ENCODE results near the gene KCNK6. TPM values are rescaled to one million over a fixed set of nuclear protein-coding genes. Genes with fewer than 3 reads are reported as not detected.

Gene KCNK6
- total RNA-seq, 1 donor from 2014 or later = 19.0 TPM

DNA sequence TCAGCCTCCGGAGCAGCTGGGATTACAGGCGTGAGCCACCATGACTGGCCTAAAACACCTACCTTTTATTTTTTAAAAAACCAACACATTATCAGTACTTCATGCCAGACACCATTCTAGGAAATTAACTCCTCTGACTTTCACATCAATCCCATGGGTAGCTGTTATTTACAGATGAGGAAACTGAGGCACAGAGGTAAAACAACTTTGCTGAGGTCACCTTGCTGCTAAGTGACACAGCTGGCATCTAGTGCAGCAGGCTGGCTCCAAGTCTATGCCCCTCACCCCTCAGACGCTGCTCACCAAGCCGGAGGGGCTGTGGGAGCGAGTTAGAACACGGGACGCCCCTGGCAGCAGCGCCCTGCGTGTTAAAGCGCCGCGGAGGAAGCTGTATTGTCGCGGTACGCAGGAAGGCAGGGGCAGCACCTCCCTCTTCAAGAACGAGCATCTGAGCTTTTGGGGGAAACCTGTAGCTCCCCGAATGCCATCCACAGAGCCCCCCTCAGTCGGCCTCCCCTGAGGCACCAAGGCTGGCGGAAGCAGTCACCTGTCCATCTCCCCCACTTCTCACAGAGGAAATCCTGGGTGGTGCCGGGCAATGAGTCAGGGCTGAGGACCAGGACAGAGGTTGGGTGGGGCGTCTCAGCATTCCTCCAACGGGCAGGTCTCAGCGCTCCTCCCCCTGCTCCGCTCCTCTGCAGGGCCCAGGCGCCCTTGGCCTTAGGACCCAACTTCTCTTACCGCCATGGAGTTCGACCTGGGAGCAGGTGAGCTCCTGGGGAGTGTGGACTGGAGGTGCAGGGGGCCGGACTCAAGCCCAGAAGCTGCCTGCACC, 15.9 kb upstream of the KCNK6 start, which contains the start of gene C19orf33:
TSS of gene C19orf33 (plus strand) at position 735 of the 835 bp plus-strand sequence. CDS start at position 746, 11 bp downstream.
- DNase-seq (ENCODE audit: low read depth) = peak; percentile 87
- TF ChIP-seq, protein P1, sequence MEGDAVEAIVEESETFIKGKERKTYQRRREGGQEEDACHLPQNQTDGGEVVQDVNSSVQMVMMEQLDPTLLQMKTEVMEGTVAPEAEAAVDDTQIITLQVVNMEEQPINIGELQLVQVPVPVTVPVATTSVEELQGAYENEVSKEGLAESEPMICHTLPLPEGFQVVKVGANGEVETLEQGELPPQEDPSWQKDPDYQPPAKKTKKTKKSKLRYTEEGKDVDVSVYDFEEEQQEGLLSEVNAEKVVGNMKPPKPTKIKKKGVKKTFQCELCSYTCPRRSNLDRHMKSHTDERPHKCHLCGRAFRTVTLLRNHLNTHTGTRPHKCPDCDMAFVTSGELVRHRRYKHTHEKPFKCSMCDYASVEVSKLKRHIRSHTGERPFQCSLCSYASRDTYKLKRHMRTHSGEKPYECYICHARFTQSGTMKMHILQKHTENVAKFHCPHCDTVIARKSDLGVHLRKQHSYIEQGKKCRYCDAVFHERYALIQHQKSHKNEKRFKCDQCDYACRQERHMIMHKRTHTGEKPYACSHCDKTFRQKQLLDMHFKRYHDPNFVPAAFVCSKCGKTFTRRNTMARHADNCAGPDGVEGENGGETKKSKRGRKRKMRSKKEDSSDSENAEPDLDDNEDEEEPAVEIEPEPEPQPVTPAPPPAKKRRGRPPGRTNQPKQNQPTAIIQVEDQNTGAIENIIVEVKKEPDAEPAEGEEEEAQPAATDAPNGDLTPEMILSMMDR (IDR thresholded peaks at IDR 0.05; ENCODE audit: insufficient read depth, low read length, severe bottlenecking) = no peak
- peak within 1 kb of the TSS; percentile 85 for H3K4me3 ChIP-seq (ENCODE audit: low read depth, low read length)
- peaks cover 19% of the 10 kb centered on the region for H3K36me3 ChIP-seq (ENCODE audit: control insufficient read depth, insufficient read depth, low read length)
- peak; percentile 94 for FAIRE-seq
- no peaks in the 10 kb centered on the region for H3K27me3 ChIP-seq (ENCODE audit: control insufficient read depth, insufficient read depth, low read length)

DNA sequence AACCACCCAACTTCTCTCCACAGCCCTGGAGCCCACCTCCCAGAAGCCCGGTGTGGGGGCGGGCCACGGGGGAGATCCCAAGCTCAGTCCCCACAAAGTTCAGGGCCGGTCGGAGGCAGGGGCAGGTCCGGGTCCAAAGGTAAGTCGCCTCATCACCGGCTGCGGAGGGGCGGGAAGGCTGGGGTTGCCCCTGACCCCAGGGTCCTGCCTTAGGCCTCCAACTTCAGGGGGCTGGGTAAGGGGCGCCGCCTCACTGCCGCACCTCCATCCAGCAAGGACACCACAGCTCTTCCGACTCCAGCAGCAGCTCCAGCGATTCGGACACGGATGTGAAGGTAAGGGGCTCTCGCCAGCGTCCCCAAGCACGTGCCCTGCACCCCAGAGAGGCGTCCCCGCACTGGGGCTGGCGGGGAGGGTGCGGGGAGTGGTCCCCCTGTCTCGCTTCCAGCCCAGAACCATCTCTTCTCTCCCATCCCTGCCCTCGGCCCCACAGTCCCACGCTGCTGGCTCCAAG, 15.2 kb upstream of the KCNK6 start:
- FAIRE-seq = no peak
- peak overlapping the region; percentile 85 for H3K4me3 ChIP-seq (ENCODE audit: low read depth, low read length)
- peaks cover 21% of the 10 kb centered on the region for H3K36me3 ChIP-seq (ENCODE audit: control insufficient read depth, insufficient read depth, low read length)
- H3K27me3 ChIP-seq (ENCODE audit: control insufficient read depth, insufficient read depth, low read length) = no peaks in the 10 kb centered on the region
- TF ChIP-seq, protein P1 (IDR thresholded peaks at IDR 0.05; ENCODE audit: insufficient read depth, low read length, severe bottlenecking) = no peak
- DNase-seq (ENCODE audit: low read depth) = no peak

DNA sequence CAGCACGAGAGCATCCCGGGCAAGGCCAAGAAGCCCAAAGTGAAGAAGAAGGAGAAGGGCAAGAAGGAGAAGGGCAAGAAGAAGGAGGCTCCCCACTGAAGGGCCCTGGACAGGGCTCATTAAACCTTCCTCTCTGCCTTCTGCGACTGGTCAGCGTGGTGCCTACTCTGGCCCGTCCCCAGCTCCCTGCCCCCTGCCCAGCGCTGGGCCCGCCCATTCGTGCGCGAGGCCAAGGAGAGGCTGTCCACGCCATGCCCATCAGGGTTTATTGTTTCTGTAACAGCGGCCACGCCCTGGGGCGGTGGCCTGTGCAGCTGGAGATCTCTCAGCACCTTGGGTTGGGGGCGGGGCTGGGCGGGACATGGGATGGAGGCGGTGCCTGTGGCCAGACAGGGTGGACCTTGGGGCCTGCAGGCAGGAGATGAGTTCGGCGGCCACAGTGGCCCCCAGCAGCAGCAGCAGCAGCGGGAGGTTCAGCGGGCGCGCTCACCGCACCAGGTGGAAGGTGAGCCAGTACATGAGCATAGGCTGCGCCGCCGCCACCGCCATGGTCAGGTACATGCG, 14.7 kb upstream of the KCNK6 start:
- peak; percentile 83 for DNase-seq (ENCODE audit: low read depth)
- Histone ChIP-seq H3K36me3 (ENCODE audit: control insufficient read depth, insufficient read depth, low read length) (peaks cover 22% of the 10 kb centered on the region), H3K4me3 (ENCODE audit: low read depth, low read length) (peak overlapping the region; percentile 85), H3K27me3 (ENCODE audit: control insufficient read depth, insufficient read depth, low read length) (no peaks in the 10 kb centered on the region)
- TF ChIP-seq, protein P1 (IDR thresholded peaks at IDR 0.05; ENCODE audit: insufficient read depth, low read length, severe bottlenecking) = no peak
- FAIRE-seq = no peak

- FAIRE-seq = no peak
- no peak overlapping the region for H3K4me3 ChIP-seq (ENCODE audit: low read depth, low read length)
- no peaks in the 10 kb centered on the region for H3K27me3 ChIP-seq (ENCODE audit: control insufficient read depth, insufficient read depth, low read length)
- TF ChIP-seq, protein P1 (IDR thresholded peaks at IDR 0.05; ENCODE audit: insufficient read depth, low read length, severe bottlenecking) = no peak
- DNase-seq (ENCODE audit: low read depth) = no peak
- H3K36me3 ChIP-seq (ENCODE audit: control insufficient read depth, insufficient read depth, low read length) = peaks cover 24% of the 10 kb centered on the region
Observed at GRCh38 chr19:38306236-38306635, 13.4 kb upstream of the KCNK6 start.

DNA sequence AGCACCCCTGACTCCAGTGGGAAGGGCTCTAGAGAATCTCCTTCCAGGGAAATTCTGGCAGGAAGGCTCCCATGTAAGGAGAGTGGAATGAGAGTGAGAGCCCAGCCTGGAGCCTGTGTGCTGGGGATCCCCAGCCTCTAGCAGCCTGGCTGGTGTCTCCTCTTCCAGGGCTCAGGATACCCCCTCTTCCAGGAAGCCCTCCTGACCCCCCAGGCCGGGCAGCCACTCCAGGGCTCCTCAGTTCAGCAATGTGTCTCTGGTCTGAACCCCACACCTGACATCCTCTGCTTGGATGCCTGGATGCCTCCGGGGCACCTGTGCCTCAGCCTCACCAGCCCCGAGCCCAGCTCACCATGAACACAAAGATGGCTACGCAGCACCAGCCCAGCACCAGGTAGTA, 12.6 kb upstream of the KCNK6 start:
- Histone ChIP-seq H3K4me3 (ENCODE audit: low read depth, low read length) (no peak overlapping the region), H3K27me3 (ENCODE audit: control insufficient read depth, insufficient read depth, low read length) (no peaks in the 10 kb centered on the region), H3K36me3 (ENCODE audit: control insufficient read depth, insufficient read depth, low read length) (peaks cover 24% of the 10 kb centered on the region)
- no peak for FAIRE-seq
- no peak for DNase-seq (ENCODE audit: low read depth)
- TF ChIP-seq, protein P1 (IDR thresholded peaks at IDR 0.05; ENCODE audit: insufficient read depth, low read length, severe bottlenecking) = no peak
